Activated CD4-positive, alpha-beta T cell treated with anti-CD3 and anti-CD28 coated beads, Interleukin-10, Interleukin-2, amounts not matched to agents 100 ng/mL and 50 ng/mL, durations not matched to agents 16 hours and 8 hours (primary cell): ENCODE measurements around the gene PROK2.

ENCODE experiments used
- DNase-seq: peaks from one replicate; pipeline ENCODE4 v3.0.0-alpha.2; 2020

The PROK2 gene

DNA sequence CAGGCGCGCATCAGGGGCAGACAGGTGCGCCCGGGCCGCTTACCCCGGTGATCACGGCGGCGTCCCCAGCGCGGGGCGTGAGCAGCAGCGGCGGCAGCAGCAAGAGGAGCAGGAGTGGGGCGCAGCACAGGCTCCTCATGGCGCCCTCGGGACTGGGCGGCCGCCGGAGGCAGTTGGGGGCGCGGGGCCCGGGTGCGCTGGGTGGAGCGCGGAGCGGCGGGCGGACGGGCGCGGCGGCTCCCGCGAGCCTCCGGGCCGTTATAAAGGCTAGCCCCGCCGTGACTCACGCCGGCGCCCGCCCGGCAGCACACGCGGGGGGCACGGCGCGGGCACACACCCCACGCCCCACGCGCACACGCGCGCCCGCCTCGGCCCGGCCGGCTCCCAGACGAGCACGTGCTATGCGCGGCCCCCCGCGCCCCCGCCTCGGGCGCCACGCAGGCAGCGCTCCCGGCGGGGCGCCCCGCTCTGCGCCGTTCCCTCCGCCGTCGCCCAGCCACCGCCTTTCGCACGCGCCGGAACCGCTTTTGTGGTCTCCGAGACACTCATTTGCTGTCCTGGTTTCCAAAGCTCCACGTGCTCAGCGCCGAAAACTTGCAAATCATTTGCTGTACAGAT lies at the start of gene PROK2:
Gene PROK2, minus strand, starts transcription at position 235 of the 618 bp plus-strand sequence. Its CDS starts 96 bp downstream, at position 139.
- peak; percentile 50 for DNase-seq

- no peak for DNase-seq
Measured at GRCh38 chr3:71831599-71831998, 46.7 kb upstream of the PROK2 start.

DNA sequence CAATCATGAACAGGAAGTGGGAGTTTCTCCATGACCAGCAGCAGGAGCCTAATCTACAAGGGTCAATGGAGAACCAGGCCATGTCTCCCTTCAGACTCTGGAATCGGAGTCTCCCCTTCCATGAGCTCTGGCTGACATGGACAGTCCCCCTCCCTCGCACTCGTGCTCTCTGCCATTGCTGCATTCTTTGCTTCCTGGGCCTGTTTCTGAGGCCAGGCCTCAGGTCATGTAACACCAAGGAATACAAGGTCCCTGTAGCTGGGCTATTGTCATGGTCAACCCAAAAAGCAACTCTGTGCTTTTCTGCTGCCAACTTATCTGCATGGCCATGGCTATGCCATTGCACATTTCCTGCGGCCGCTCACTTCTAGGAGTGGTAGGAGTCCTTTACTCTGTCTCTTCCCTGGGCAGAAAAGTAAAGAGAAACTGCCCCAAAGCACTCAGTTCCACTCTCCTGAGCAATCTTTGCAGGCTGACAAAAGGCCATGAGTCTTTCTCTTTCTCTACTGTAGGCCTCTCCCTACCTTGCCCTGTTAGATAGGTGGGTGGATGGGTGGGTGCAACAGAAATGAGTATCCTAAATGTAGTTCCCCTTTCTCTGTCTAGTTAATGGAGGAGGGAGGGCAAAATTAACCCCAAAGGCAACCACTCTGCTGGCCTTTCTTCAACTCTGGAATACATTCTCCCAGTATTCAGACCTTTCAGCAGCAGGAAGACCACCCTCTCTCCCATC lies 40.8 kb upstream of the PROK2 start:
- no peak for DNase-seq

DNA sequence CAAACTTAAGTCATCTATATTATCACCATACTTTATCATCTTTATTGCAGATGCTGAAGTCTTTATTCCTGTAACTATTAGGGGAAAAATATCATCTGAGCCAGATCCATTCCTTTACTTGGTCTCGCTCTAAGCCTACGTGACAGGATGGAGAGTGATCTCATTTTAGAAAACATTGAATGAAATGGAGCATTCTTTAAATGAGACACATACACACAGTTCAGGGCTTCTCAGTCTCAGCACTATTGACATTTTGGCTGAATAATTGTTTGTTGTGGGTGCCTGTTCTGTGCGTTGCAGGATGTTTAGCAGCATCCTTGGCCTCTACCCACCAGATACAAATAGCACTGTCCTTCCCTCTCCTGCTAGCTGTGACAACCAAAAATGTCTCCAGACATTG lies 36.2 kb upstream of the PROK2 start:
- DNase-seq, result no peak

DNA sequence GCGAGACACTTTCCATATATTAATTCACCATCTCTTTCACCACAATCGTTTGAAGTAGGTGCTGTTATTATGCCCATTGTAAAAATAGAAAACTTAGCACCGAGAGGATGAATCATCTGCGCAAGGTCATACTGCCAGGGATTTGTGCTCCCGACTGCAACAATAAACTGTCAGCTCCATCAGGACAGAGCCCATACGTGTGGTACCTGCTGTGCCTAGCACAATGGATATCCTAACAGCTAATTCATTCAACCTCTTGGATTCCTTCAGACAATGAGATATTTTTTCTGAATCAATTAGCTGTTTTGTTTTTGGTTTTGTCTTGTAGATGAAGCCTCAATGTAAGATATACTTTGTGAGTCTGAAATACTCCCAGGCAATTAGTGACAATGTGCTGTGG lies 32.3 kb upstream of the PROK2 start:
- DNase-seq, result no peak

DNA sequence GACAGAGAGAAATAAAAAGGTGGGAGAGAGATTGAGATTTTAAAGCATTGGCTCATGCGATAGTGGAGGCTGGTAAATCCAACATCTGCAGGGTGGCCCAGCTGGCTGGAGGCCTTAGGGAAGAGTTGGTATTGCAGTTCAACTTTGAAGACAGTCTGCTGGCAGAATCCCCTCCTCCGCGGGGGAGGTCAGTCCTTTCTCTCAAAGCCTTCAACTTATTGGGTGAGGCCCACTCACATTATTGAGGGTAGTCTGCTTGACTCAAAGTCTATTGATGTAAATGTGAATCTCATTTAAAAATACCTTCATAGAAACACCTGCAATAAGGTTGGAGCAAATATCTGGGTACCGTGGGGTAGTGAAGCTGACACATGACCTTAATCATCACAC lies 31.8 kb upstream of the PROK2 start:
- no peak for DNase-seq

DNA sequence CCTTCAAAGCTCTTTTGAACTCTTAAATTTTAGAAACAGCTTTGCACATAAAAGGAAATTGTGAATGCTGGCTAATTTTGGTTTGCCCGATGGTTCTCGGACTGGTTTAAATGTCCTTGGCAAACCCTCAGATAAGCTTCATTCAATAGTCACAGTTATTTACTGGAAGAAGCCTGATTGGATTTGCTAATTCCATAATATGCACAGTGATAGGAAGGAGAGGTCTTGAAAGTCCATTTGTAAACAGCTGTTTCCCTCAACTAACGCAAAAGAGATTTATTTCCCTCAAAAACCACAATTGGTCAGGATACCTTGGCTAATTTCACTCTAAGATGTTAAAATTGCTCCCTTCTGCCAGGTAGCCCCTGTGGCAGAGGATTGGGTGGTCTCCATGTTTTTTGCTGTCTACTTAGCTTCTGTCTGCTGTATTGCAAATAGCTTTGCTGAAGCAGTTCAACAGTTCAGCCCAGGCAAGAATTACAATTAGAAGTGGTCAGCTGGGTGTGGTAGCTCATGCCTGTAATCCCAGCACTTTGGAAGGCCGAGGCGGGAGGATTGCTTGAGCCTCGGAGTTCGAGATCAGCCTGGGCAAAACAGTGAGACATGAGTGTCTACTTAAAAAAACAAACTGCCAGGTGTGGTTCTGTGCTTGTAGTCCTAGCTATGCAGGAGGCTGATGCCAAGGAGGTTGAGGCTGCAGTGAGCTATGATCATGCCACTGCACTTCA lies 30.6 kb upstream of the PROK2 start:
- no peak for DNase-seq

DNA sequence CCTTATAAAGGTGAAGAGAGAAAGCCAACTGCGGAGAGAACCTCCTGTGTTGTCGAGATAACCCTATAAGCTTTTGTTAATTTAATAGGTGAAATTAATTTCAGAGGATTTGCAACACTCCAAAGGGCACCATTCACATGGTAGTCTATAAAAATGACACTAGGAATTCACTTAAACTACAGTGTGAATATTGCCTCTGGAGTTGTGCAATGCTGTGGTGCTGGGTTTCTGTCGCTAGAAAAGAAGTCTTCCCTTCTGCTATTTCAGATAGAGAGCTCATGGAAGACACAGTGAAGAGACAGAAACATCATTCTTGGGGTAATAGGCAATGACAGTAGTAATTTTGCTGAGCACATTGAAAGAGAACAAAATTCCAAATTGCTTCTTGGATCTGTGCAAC lies 28.8 kb upstream of the PROK2 start:
- no peak for DNase-seq

- no peak for DNase-seq
Measured at GRCh38 chr3:71813073-71813472, 28.1 kb upstream of the PROK2 start.

DNA sequence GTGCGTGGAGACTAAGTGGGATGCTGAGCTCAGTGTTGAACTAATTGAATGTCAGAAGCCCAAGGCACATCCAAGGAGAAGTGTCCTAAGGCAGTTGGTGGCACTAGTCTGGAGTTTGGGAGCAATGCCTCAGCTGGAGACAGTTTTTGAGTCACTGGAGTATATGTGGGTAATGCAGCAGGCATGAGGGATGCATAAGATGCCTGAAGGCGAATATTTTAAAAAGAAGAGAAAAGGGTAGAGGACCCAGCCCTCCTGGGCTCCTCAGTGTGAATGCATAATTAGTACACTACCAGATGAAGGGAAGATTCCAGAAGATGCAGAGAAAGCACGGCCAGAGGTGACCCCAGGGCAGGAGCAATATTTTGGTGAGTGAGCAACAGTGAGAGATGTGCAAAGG lies 25.1 kb upstream of the PROK2 start:
- DNase-seq, result no peak

DNA sequence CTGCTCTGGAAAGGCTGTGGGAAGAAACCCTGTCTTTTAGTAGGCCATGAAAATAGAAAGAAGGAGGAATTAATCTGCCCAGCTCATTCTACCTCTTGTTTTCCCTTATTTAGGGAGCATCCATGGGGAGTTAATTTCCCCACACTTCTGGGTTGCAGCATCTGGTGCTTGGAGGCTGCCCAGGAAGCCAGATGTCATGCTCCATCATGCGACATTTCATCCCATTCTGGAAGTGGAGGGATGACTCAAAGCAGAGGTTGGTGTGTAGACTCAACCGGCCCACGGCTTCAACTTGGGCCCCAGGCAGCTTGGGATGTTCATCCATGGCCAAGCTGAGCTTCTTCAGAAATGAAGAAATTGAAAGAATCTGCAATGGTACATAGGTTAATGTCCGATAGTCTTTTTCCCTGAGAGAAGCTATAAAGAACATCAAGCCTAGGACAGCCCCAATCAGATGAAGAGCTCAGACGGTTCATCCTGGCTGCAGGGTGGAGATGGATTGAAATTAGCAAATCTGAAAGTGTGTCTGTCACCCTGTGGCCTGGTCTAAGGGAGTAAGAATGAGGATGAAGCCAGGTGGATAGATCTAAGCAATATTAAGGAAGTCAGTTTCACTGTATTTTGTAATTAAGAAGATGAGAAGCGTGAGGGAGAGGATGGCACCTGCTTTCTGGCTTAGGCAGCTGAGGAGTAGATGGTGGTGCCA lies 24.5 kb upstream of the PROK2 start:
- DNase-seq, result no peak

- DNase-seq, result no peak
Measured at GRCh38 chr3:71806736-71807135, 21.8 kb upstream of the PROK2 start.

DNA sequence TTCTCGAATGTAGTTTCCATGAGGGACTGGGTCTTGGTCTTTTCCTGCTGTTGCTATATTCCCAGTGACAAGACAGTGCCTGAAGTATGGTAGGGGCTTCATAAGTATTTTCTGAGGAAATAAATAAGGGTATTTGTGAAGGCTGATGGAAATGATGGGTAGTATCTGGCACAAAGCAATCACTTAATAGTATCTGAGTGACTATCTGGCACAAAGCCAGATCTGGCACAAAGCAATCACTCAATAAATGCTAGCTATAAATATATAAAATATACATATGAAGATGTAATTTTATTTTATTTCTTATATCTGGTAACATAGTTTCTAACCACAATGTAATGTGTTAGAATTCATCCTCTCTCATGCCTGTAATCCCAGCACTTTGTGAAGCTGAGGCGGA lies 20.7 kb upstream of the PROK2 start:
- no peak for DNase-seq

DNA sequence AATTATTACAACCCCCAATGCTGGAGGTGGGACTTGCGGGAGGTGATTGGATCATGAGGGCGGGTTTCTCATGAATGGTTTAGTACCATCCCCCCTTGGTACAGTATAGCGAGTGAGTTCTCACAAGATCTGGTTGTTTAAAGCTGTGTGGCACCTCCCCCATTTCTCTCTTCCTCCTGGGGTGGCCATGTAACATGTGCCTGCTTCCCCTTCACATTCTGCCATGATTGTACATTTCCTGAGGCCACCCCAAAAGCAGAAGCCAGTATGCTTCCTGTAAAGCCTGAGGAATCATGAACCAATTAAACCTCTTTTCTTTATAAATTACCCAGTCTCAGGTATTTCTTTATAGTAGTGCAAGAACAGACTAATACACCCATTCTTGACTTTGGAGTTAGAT lies 20.3 kb upstream of the PROK2 start:
- DNase-seq, result no peak

GRCh38 chr3:71803248-71803647 lies 18.3 kb upstream of the PROK2 start:
- DNase-seq, result no peak

DNA sequence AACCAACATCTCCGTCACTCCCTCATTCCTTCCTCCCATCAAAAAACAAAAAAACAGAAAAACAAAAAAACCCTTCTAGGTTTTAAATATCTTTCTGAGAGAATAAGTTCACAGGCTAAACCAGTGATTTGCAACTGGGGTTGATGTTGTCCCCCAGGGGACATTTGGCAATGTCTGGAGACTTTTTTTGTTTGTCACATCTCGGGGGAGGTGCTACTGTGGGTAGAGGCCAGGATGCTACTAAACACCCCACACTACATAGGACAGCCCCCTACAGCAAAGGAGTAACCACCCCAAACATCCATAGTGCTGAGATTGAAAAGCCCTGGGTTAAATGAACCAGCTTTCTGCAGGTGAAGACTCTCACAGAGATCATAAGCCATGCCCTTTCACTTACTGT lies 17.0 kb upstream of the PROK2 start:
- no peak for DNase-seq

- no peak for DNase-seq
Measured at GRCh38 chr3:71800023-71800422, 15.1 kb upstream of the PROK2 start.

GRCh38 chr3:71797455-71797854 lies 12.5 kb upstream of the PROK2 start:
- no peak for DNase-seq

DNA sequence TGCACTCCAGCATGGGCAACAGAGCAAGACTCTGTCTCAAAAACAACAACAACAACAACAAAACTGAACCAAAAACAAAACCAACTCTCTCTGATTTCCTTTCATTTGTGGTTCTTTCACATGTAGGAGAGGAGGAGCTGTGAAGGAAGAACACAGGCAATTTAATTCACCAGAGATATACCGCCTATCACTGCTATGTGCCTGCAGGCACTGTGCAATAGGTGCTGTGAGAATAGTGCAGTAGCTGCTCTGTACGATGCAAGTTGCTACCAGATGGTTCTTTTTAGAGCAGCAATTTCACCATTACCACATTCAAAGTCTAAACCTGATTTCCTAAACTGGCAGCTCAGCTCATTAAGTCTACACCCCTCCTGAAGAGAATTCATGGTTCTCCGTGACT lies 11.3 kb upstream of the PROK2 start:
- no peak for DNase-seq

- no peak for DNase-seq
Measured at GRCh38 chr3:71791634-71792033, 6.7 kb upstream of the PROK2 start.

DNA sequence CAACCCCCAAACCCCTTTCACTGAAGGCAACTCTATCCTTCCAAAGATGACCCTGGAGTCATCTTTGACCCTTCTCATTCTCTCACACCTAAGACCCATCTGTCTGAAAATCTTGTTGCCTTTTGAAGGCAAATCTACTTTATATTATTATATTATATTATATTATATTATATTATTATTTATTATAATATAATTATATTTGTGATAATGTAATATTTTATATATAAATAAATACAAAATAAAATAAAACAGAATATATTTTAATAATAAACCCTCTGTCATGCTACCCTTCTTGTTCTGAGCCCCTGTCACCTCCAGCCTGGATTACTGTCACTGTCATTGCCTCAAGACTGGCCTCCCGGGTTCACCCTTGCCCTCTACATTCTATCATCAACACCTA lies 5.0 kb upstream of the PROK2 start:
- no peak for DNase-seq

DNA sequence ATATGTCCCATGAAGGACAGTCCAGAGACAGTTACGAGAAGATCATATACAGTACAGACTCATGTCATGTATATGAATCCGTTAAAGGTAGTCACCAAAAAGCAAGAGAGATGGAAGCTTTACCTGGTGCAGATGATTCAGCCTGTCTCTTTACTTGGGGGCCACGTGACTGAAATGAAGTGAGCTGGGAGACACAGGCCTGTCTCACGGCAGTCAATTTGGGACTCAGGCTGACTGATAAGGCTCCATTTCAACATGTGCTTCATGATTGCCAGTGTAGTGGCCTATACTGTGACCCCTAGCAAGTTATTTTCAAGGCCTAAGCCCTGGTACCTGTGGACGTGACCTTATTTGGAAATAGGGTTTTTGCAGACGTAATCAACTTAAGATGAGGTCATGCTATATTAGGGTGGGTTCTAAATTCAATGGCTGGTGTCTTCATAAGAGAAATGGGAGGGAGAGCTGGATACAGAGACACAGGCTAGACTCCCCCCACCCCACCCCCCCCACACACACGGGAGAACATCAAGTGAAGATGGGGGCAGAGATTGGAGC lies 3.0 kb upstream of the PROK2 start:
- DNase-seq, result no peak

- no peak for DNase-seq
Measured at GRCh38 chr3:71786551-71786950, 1.6 kb upstream of the PROK2 start.

GRCh38 chr3:71786217-71786549 lies 1.2 kb upstream of the PROK2 start:
- DNase-seq, result no peak
